Measurements from ENCODE around the gene YTHDF1.

YTHDF1 gene

GRCh38 chr20:63156221-63156671 lies 59.7 kb downstream of the YTHDF1 start:
- Histone ChIP-seq H3K4me3 (no peak overlapping the region), H3K27ac (no peak overlapping the region)
- no peak for DNase-seq (ENCODE audit: low spot score)
- TF ChIP-seq, protein P1, sequence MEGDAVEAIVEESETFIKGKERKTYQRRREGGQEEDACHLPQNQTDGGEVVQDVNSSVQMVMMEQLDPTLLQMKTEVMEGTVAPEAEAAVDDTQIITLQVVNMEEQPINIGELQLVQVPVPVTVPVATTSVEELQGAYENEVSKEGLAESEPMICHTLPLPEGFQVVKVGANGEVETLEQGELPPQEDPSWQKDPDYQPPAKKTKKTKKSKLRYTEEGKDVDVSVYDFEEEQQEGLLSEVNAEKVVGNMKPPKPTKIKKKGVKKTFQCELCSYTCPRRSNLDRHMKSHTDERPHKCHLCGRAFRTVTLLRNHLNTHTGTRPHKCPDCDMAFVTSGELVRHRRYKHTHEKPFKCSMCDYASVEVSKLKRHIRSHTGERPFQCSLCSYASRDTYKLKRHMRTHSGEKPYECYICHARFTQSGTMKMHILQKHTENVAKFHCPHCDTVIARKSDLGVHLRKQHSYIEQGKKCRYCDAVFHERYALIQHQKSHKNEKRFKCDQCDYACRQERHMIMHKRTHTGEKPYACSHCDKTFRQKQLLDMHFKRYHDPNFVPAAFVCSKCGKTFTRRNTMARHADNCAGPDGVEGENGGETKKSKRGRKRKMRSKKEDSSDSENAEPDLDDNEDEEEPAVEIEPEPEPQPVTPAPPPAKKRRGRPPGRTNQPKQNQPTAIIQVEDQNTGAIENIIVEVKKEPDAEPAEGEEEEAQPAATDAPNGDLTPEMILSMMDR (IDR thresholded peaks at IDR 0.05), result no peak

- no peak overlapping the region for H3K4me3 ChIP-seq
- DNase-seq (ENCODE audit: low spot score), result no peak
- no peak overlapping the region for H3K27ac ChIP-seq
- TF ChIP-seq, protein P1 (IDR thresholded peaks at IDR 0.05), result no peak
Observed at GRCh38 chr20:63155266-63156165, 60.4 kb downstream of the YTHDF1 start.

DNA sequence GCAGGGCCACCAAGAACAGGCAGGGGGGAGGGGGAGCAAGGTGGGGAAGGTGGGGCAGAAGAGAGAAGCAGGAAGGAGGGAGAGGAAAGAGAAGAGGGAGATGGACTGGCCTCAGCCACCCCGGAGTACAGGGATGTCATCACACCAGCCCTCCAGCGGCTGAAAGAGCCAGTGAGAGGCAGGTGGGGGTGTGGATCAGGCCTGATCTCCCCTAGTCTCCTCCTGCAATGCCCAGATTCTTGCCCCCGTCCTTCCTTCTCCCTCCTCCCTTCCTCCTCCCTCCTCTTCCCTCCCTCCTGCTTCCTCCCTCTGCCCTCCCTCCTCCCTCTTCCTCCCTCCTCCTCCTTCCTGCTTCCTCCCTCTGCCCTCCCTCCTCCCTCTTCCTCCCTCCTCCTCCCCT lies 61.5 kb downstream of the YTHDF1 start:
- DNase-seq (ENCODE audit: low spot score), result no peak
- Histone ChIP-seq H3K27ac (no peak overlapping the region), H3K4me3 (no peak overlapping the region)
- TF ChIP-seq, protein P1 (IDR thresholded peaks at IDR 0.05), result no peak

- Histone ChIP-seq H3K27ac (no peak overlapping the region), H3K4me3 (no peak overlapping the region)
- TF ChIP-seq, protein P1 (IDR thresholded peaks at IDR 0.05), result no peak
- no peak for DNase-seq (ENCODE audit: low spot score)
Observed at GRCh38 chr20:63153254-63154221, 62.4 kb downstream of the YTHDF1 start.

- no peak for DNase-seq (ENCODE audit: low spot score)
- peak overlapping the region; percentile 47 for H3K4me3 ChIP-seq
- H3K27ac ChIP-seq, result no peak overlapping the region
- TF ChIP-seq, protein P1 (IDR thresholded peaks at IDR 0.05), result no peak
Observed at GRCh38 chr20:63152322-63153253, 63.3 kb downstream of the YTHDF1 start.
